Left lobe of liver (tissue), 2 donors: ENCODE measurements around the gene ZXDC. TPM values are rescaled to one million over a fixed set of nuclear protein-coding genes. Genes with fewer than 3 reads are reported as not detected.

Source experiments
- ATAC-seq: fragments of 200-7000 bp; cut with Tn5 transposase; one replicate; pipeline ENCODE4 v1.9.1; 2020; ENCODE audit warnings: mild to moderate bottlenecking, moderate library complexity
- DNase-seq: peaks from one replicate; pipeline ENCODE4 v3.0.0-alpha.2; 2020; ENCODE audit warnings: low spot score
- total RNA-seq: library from RNA; stranded (reverse); gene quantifications from one replicate; pipeline ENCODE4 v1.2.1, GENCODE V29; 2021
- donor health status: DM: no; HTN: no; CAD: no; lungs with moderate emphysema.
- donor health status: DM: no; HTN: yes; CAD: no.

ZXDC gene
- total RNA-seq, 1 donor from 2014 or later: 21.5 TPM

GRCh38 chr3:126421573-126422119 is 54.0 kb downstream of the ZXDC start:
- ATAC-seq: peak; percentile 14
- DNase-seq: no peak

DNA sequence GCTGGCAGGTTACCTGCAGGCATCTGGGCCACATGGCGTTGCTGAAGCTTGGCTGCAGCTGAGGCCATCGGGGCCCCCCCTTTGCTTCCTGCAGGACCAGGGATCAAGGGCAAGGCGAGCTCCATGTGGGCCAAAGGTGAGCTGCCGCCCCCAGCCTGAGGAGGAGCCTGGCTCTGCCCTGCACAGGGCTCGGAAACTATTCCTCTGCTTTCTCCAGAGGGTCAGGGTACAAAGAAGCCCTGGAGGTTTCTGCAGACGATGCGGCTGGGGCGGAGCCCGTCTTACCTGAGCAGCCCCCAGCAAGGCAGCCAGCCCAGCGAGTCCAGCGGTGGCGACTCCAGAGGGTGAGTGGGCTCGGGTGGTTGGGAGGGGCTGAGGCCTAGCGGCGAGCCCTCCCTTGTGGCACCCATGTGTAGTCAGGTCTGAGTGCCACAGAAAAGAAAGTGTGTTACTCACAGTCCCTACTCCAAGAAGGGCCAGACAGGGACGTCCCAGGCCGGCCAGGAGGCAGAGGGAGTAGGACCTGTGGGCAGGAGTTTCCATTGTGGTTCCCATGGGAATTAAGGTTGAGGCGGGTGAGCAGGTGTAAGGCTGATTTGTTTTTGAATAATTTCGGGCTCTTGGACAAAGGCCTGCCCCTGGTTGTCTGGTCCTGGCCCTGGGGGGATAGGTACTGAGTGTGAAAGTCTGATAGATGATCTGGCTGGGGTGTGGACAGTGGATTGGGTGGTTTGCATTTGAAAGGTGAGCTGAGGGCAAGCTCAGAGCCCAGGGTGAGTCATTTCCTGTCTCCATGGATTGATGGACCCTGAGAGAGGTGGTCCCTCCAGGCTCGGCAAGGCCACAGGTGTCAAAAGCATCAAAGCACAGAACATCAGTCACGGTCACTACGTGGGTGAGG is 55.6 kb downstream of the ZXDC start:
- DNase-seq (no peak), ATAC-seq (no peak)

DNA sequence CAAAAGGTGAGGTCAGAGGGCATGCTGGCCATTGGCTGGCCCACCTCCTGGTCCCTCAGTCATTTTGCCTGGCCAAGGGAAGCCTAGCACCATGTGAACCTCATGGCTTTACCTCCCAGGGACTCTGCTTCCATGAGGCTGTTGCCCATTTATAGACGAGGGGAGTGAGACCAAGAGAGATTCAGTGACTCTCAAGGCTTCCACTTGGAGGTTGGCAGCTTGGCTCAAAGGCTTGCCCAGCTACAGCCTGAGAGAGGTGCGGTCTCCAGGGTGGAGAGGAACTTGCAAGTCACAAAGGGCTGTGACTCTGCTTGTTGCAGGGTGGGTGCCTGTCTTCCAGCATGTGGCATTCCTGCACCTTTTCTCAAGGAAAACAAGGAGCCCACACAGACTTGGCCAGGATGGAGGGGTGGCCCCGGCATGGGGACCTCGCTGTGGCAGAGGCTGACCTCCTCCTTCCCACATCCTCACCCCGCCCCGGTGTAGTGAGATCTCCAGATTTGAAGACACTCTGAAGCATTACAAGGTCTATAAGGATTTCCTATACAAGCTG is 56.5 kb downstream of the ZXDC start:
- ATAC-seq: no peak
- DNase-seq: peak; percentile 33

- DNase-seq: peak; percentile 35
- ATAC-seq: no peak
These were observed 57.0 kb downstream of the ZXDC start for GRCh38 chr3:126418661-126419131.

- ATAC-seq (no peak), DNase-seq (no peak)
These were observed 57.6 kb downstream of the ZXDC start for GRCh38 chr3:126417981-126418530.

- ATAC-seq (no peak), DNase-seq (peak; percentile 34)
These were observed 58.2 kb downstream of the ZXDC start for GRCh38 chr3:126417515-126417914.

DNA sequence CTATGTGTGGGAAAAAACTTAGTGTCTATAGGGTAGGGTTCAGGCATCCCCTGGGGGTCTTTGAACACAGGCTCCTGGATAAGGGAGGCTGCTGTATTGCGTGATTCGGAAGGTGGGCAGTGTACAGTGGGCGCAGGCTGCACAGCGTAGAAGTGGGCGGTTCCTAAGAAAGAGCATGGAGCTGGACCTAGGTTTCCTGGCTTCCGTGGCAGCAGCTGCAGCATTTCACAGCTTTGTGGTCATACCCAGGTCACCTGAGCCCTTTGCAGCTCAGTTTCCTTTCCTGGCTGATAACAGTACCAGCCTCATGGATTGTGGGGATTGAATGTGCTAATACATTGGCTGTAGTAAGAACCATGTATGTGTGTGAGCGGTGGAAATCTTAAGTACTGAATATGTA is 58.7 kb downstream of the ZXDC start:
- DNase-seq (peak; percentile 28), ATAC-seq (no peak)

GRCh38 chr3:126415661-126416591 is 59.8 kb downstream of the ZXDC start:
- ATAC-seq (no peak), DNase-seq (peak; percentile 40)

DNA sequence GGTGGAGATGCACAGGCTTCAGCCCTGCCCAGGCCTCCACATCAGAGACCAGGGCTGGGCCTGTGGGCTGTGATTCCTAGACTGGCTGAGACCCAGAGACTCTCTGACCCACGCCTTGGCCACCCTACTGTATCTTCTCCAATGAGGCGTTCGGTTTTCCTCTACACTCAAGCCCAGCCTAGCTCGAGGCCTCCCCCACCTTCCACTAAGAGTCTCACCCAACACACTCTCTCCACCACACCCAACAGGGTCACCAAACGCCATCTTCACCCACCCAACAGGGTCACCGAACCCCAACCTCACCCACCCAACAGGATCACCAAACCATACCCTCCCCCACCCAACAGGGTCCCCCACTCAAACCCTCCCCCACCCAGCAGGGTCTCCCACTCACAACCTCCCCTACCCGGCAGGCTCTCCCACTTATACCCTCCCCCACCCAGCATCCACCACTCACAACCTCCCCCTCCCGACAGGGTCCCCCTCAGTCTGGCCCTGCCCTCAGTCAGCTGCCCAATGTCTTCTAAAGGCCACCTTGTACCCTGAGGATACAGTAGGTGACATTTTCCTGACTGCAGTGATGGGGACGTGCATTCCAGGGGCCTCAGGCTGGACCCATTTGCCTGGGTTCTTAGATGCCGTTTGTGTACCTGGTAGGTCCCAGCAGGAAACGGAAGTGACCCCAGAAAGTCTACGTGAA is 60.6 kb downstream of the ZXDC start:
- ATAC-seq (no peak), DNase-seq (no peak)

- ATAC-seq (no peak), DNase-seq (no peak)
These were observed 61.3 kb downstream of the ZXDC start for GRCh38 chr3:126414406-126414805.

DNA sequence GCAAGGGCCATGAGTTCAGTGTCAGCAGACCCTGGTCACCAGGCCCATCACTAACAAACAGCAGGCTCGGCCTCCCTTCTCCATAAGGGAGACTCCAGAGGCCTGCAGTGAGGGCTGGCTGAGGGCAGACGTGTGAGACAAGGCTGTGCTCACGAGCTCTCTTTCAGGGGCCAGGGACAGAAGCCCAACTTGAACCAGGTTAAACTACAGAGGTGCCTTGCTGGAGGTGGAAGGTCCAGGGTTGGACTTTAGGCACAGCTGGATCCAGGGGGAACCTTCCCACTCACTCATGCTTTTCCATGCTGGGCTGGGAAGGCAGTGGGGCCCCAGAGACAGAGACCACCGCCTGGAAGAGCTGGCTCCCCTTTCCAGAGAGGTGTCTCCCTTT is 62.0 kb downstream of the ZXDC start:
- no peak for DNase-seq
- no peak for ATAC-seq

DNA sequence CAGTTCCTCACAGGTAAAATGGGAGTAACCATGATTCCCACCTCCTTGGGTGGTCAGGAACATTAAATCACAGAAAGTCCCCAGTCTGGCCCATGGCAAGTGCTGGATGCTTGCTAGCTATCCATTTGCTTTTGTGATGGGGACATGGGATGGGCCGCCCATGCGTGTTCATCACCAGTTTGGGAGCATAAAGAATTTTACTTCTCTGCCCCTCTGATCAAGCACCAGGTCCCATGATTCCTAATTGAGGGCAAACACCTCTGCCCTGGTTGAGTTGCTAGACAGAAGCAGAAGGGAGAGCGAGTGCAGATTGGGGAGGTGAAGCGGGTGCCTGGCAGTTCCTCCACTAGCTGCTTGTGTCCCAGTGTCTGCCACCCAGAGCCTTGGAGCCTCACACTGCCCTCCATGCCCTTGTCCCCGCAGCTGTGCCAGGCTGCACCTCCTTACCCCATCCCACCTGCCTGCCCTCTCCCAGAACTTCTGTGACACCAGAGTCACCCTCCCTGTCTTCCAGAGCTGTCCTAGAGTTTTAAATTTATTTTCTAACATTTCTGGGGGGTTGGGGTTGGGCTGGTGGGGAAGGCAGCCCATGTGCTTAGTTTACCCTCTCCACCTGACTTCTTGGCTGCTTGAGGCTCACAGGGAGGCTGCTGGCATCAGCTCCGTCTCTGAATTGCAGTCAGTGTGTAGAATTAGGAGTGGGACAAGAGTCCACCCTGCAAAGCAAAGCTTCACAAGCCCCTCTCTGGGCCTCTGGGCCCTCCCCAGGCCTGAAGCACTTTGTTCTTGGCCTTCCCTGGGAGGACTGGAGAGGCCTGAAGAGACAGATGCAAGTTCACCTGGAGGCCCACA is 62.6 kb downstream of the ZXDC start:
- DNase-seq: no peak

GRCh38 chr3:126408099-126408498 is 67.6 kb downstream of the ZXDC start:
- no peak for ATAC-seq
- DNase-seq: no peak

More for the DNA sequence above, 62.6 kb downstream of the ZXDC start:
- ATAC-seq: no peak

GRCh38 chr3:126407412-126408044 is 68.2 kb downstream of the ZXDC start:
- DNase-seq: no peak
- ATAC-seq: no peak

GRCh38 chr3:126406389-126407296 is 69.0 kb downstream of the ZXDC start:
- DNase-seq: no peak

GRCh38 chr3:126402666-126403302 is 72.9 kb downstream of the ZXDC start:
- DNase-seq: no peak
- ATAC-seq: no peak

More at GRCh38 chr3:126406389-126407296, 69.0 kb downstream of the ZXDC start:
- no peak for ATAC-seq

DNA sequence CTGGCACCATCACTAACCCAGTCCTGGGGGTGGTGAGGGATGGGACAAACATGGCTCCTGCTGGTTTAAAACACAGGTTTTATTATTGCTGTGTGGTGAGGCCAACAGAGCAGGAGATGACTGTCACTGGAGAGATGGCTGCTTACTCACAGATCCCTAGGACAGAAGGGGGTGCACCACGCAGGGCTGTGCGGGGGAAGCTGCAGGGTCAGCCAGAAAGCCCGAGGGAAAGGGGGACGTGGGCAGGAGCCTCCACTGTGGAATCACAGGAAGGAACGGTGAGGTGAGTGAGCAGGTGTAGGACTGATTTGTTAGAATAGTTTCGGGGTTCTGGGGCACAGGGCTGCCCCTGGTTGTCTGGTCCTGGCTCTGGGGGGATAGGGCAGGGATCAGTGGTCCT is 73.5 kb downstream of the ZXDC start:
- ATAC-seq (no peak), DNase-seq (no peak)
